ENCODE results near the gene MELTF. TPM values are rescaled to one million over a fixed set of nuclear protein-coding genes. Genes with fewer than 3 reads are reported as not detected.

MELTF gene
- total RNA-seq, 2 experiments from 2014 or later, result 3.4 to 3.5 TPM

DNA sequence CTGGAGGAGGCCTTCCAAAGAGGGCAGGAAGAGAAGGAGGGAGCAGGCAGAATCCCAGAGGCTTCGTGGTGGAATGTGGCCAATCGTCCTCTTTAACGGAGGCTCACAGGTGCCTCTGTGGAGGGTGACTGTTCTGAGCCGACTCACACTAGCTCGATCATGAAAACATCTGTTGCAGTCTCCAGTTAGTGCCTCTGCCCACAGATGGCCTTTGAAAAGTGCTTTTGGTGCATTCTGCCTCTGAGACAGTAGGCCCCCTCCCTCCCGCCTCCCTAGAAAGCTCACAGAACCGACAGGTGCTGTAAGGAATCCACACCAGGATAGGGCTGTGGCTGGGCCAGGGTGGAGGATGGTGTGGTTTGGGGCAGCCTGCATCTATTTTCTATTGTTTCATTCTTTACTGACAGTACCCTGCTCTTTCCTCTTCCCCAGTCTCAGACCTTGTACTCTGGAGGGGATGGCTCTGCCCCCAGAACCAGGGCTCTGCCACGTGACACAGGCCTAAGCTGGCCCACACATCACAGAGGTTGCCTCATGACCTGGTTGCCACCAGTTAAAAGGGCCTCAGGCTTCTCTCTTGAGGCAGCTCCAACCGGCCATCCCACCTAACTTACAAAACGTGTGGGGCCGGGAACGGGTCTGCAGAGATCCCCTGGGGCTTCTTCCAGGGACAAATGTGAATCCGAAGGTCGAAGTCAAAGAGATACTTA is 33.8 kb downstream of the MELTF start:
- ATAC-seq (peak; percentile 45), DNase-seq (no peak)
- Mint-ChIP-seq H3K27ac (no peak overlapping the region), H3K36me3 (ENCODE audit: low read depth) (no peaks in the 10 kb centered on the region), H3K4me3 (no peak overlapping the region), H3K4me1 (ENCODE audit: low read depth) (no peaks in the 10 kb centered on the region), H3K9me3 (no peaks in the 10 kb centered on the region), H3K27me3 (no peaks in the 10 kb centered on the region)
- POLR2A ChIA-PET, result no interaction called here
- CTCF ChIA-PET, result no interaction called here
- TF ChIP-seq, protein P1, sequence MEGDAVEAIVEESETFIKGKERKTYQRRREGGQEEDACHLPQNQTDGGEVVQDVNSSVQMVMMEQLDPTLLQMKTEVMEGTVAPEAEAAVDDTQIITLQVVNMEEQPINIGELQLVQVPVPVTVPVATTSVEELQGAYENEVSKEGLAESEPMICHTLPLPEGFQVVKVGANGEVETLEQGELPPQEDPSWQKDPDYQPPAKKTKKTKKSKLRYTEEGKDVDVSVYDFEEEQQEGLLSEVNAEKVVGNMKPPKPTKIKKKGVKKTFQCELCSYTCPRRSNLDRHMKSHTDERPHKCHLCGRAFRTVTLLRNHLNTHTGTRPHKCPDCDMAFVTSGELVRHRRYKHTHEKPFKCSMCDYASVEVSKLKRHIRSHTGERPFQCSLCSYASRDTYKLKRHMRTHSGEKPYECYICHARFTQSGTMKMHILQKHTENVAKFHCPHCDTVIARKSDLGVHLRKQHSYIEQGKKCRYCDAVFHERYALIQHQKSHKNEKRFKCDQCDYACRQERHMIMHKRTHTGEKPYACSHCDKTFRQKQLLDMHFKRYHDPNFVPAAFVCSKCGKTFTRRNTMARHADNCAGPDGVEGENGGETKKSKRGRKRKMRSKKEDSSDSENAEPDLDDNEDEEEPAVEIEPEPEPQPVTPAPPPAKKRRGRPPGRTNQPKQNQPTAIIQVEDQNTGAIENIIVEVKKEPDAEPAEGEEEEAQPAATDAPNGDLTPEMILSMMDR (IDR thresholded peaks at IDR 0.05), result no peak
- intact Hi-C loops (cut with micrococcal nuclease), result no loop called here

DNA sequence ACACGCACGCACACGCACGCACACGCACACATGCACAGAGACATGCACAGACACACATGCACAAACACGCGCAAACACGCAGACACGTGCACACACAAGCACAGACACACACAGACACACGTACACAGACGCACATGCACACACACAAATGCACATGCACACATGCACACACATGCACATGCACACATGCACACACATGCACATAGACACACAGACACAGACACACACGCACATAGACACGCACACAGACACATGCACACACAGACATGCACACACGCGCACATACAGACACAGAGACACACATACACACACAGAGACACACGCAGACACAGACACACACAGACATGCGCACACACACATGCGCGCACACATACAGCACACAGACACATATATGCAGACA is 34.6 kb downstream of the MELTF start:
- TF ChIP-seq, protein P1 (IDR thresholded peaks at IDR 0.05), result no peak
- POLR2A ChIA-PET, result no interaction called here
- intact Hi-C loops (cut with micrococcal nuclease), result no loop called here
- Mint-ChIP-seq H3K36me3 (ENCODE audit: low read depth) (no peaks in the 10 kb centered on the region), H3K9me3 (no peaks in the 10 kb centered on the region), H3K4me3 (no peak overlapping the region), H3K27me3 (no peaks in the 10 kb centered on the region), H3K27ac (no peak overlapping the region), H3K4me1 (ENCODE audit: low read depth) (no peaks in the 10 kb centered on the region)
- no peak for ATAC-seq
- CTCF ChIA-PET, result no interaction called here
- DNase-seq, result no peak

GRCh38 chr3:196994056-196994455 is 35.6 kb downstream of the MELTF start:
- no peak overlapping the region for H3K4me3 Mint-ChIP-seq
- intact Hi-C loops (cut with micrococcal nuclease), result no loop called here
- ChIA-PET CTCF (interaction anchor here (0.9 to 1.2 kb wide), 2 partner anchors 35 to 193 kb away, joined by 4 read pairs; partner anchors contain the start of gene MELTF), POLR2A (interaction anchor here (0.7 kb wide), 1 partner anchor 1116 kb away, joined by 3 read pairs; no protein-coding TSS in a partner anchor)
- H3K9me3 Mint-ChIP-seq, result no peaks in the 10 kb centered on the region
- no peaks in the 10 kb centered on the region for H3K27me3 Mint-ChIP-seq
- no peaks in the 10 kb centered on the region for H3K4me1 Mint-ChIP-seq (ENCODE audit: low read depth)
- TF ChIP-seq, protein P1 (IDR thresholded peaks at IDR 0.05), result no peak
- DNase-seq (no peak), ATAC-seq (no peak)
- no peaks in the 10 kb centered on the region for H3K36me3 Mint-ChIP-seq (ENCODE audit: low read depth)
- no peak overlapping the region for H3K27ac Mint-ChIP-seq

DNA sequence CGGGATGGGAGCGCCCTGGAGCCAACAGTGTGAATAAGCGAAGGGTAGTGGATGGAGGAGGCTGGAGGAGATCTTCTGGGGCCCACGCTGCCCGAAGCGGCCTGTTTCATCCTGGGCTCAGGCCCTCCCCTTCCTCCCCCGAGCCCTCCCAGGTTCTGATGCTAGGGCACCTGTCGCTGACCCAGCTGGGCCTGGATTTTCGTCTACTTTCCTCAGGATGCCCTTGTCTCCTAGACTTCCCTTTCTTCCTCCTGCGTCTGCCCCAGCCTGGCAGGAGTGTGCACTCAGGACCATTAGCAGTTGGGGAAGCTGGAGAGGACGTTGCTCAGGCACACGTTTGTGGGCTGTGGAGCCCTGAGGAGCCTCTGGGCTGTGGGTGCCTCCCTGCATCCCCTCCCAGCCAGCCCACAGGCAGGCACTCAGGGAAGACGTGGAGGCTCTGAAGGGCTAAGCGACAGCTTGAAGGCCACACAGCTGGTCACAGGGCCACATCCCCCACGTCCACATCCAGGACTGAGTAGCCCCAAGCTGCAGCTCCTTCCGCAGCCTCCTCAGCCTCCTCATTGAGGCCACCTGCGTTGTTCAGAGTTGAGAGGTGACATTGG is 37.1 kb downstream of the MELTF start:
- no peaks in the 10 kb centered on the region for H3K27me3 Mint-ChIP-seq
- DNase-seq (no peak), ATAC-seq (no peak)
- H3K4me1 Mint-ChIP-seq (ENCODE audit: low read depth), result no peaks in the 10 kb centered on the region
- no peak overlapping the region for H3K4me3 Mint-ChIP-seq
- H3K36me3 Mint-ChIP-seq (ENCODE audit: low read depth), result no peaks in the 10 kb centered on the region
- intact Hi-C loops (cut with micrococcal nuclease), result no loop called here
- H3K9me3 Mint-ChIP-seq, result no peaks in the 10 kb centered on the region
- ChIA-PET CTCF (interaction anchor here (1.3 kb wide), 1 partner anchor 38 kb away, joined by 5 read pairs; no protein-coding TSS in a partner anchor), POLR2A (no interaction called here)
- TF ChIP-seq, protein P1 (IDR thresholded peaks at IDR 0.05), result no peak
- H3K27ac Mint-ChIP-seq, result no peak overlapping the region
